GM10847 (cell line): Measurements from ENCODE around the gene STK32C.

Experiments used
- POLR2A ChIP-seq: IDR thresholded peaks from 2 replicates; pipeline ENCODE4 v1.6.1; 2011; ENCODE audit not compliant: insufficient read length; ENCODE audit errors: extremely low read depth

The STK32C gene

DNA sequence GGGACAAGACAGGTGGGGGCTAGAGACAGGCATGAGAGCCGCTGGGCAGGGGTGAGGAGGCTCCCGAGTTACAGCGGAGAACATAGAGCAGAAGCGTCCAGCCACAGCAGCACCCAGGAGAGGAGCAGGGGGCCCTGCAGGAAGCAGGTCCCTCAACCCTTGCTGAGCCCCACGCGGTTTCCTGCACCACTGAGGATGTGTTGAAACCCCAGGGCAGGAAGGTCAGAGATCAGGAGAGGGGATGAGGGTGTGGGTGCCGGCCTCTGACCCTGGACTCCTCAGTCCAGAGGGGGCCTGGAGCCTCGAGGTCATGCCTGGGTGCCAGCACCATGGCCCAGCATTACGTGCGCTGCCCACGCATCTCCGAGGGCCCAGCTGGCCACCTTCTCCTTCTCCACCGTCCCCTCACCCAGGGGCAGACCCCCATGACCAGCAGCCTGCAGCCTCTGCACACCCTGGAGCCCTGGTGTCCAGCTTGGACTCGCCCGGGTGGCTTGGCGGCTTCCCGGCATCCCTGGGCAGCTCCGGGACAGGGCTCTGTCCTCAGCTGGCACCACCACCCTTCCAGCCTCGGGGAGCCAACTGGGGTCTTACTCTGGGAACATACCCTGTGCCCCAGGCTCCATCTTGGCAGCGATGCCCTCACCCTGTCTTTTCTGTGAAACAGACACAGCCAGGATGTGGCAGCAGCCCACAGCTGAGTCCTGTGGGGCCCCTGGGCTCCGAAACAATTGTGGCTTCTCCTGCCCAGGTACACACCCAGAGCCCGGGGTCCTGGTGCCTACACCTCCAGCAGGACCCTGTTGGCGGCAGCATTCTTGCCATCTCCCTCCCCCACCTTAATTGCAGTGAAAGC is 52.0 kb downstream of the STK32C start:
- TF ChIP-seq POLR2A, result no peak

DNA sequence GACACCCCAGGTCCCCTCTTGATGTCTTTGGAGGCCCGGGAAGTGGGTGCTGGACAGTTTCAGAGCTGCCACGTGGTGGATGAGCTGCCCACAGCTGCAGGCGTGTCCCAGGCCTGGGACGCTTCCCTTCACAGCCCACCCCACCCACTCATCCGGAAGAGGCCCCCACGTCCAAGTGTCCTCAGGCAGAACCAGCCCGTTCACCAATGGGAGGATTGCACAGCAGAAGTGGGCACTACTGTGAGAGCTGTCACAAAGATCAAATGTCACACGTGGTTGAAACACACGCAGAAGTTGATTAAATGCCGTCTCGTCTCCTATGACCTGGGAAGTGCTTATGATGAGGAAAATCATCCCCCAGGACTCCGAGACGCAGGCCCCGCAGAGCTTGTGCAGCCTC is 52.9 kb downstream of the STK32C start:
- TF ChIP-seq POLR2A, result no peak

DNA sequence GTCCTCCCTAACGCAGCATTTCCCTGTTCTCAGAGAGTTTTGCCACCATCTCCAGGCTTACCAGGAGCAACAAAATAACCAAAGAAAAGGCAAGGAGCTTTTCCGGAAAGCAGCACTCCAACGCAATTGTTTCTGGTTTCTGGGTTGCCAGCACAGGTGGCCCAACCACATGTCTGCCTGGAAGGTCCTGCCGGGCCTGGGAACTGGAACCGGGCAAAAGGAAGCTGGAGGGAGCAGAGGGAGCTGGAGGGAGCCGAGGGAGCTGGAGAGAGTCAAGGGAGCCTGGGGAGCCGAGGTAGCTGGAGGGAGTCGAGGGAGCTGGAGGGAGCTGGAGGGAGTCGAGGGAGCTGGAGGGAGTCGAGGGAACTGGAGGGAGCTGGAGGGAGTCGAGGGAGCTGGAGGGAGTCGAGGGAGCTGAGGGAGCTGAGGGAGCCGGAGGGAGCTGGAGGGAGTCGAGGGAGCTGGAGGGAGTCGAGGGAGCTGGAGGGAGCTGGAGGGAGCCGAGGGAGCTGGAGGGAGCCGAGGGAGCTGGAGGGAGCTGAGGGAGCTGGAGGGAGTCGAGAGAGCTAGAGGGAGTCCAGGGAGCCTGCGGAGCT is 54.6 kb downstream of the STK32C start:
- TF ChIP-seq POLR2A, result no peak

DNA sequence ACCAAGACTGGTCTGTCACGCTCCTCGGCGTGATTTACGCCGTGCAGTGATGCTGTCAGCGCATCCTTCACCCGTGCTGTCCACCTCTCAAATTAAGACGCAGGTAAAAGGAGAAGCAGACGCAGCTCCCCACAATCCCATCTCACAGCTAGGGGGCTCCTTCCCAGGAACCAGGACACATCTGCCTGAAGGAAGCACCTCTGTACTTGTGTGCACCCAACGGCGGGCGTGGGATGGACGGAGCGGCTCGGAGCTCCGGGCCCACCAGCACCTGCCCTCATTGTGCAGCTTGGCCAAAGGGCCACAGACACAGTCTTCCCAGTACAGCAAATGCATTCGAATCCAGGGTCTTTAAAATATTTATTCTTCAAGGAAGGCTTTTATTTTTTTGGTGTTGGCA is 55.3 kb downstream of the STK32C start:
- TF ChIP-seq POLR2A, result no peak

DNA sequence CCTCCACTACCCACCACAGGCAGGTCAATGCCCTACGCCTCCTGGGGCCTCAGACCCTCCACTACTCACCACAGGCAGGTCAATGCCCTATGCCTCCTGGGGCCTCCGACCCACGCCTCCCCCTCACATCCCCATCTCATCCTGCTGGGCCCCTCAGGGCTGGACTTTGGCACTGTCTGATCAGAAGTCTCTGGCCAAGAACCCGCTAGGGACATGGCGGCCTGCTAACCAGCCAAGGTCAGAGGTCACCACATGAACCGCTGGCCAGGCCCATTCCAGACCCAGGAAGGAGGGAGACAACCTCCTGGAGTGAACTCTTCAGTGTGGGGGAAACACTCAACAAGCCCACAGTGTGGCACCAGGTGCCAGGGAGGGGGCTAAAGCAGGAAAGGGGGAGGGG is 55.8 kb downstream of the STK32C start:
- no peak for TF ChIP-seq POLR2A

DNA sequence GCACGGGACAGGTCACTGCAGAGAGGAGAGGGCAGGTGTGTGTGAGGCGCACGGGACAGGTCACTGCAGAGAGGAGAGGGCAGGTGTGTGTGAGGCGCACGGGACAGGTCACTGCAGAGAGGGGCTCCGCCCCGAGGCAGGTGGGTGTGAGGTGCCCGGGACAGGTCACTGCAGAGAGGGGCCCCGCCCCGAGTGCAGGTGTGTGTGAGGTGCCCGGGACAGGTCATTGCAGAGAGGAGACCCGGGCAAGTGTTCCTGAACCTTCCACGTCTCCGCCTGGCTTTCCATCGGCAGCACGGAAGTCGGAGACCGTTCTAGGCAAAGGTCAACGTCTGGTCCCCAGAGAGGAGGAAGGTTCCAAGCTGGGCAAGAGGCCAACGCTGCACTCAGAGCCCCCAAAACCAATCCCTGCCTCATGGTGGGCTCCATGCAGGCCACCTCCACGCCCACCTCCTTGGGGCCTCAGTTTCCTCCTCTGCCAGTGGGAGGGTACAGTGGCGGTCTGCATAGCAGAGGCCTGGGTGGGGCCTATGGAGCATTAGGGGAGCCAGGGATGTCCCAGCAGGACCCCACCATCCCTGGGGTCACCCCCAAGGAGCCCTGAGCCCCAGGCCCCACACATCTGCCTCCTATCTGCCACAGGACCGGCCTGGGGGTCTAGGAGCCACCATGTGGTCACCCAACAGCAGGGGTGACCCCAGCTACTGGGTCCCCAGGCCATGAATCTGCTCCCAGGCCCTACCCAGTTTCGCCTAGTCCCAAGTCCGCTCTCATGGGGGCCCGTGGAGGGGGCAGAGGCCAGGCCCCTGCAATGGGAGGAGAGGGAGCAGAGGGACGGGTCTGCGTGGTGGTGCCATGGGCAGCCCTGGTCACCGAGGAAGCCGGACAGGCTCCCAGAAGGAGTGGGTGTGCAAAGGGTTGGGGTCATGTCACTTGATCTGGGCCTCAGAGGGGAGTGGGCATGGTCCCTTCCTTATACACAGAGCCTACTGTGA is 57.0 kb downstream of the STK32C start:
- no peak for TF ChIP-seq POLR2A

DNA sequence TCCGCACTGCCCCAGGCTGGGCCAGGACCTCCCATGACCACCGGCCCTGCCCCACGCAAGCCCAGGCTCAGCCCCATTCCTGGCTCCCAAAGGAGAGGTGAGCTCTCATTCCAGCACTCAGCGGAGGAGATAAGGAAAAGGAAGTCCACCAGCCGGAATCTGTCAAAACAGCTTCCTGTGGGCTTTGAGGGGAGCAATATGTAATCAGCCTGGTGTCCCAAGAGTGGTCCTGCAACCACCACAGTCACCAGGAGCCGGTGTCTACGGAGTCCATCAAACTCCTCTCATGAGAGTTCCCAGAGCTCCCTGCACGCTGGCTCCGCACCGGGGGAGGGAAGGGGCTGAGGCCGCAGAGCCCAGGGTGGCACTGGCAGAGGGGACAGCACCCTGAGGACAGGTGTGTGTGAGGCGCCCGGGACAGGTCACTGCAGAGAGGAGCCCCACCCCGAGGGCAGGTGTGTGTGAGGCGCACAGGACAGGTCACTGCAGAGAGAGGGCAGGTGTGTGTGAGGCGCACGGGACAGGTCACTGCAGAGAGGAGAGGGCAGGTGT is 57.9 kb downstream of the STK32C start:
- no peak for TF ChIP-seq POLR2A

DNA sequence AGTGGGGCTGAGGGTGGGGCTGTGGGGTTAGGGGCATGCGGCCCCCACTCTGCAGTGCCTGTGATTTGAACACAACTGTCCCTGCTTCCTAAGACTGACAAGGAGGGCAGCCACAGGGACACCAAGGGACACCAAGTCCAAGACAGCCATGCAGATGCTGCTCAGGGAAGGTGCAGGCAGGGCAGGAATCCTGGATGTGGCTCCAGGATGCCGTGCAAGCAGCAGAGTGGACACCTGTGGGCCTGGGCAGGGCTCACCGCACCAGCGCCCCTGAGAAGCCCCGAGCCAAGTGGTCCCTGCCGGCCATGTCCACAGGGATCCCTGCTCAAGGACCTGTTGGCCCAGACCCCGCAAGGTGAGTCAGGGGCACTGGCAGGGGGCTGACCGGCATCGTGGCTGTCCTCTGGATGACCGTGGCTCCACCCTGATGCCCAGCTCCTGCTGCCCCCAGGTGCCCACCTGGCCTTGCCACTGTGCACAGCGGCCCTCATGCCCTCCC is 58.5 kb downstream of the STK32C start:
- TF ChIP-seq POLR2A, result no peak

DNA sequence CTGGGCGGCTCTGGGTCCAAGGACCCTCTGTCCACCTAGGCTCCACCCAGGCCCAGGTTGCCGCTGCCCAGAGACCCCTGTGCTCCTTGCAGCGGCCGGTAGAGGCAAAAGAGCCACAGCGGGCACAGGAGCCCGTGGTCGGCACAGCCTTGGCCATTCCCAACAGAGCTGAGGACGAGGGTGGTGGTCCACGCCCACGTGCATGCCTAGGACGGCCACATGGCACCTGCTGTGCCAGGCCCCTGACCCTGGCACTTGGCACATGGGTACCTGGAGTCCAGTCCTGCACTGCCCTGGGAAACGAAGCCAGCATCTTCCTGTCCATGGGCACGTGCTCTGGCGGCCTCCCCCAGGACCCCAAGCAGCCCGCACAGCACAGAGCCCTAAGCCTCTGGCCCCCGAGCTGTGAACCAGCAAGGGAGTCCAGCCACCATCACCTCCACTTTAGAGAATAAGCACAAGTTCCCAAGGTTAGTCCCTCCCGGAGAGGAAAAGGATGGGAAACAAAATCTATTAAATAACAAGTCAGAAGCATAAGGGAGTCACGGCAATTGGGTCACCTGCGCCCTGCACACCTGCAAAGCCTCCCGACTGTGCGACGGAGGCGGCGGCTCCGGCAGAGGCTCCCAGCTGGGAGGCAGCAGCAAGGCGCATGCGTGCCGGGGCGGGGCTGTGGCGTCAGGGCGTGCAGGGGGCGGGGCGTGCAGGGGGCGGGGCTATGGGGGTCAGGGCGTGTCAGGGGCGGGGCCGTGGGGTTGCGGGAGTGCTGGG is 59.1 kb downstream of the STK32C start:
- no peak for TF ChIP-seq POLR2A

DNA sequence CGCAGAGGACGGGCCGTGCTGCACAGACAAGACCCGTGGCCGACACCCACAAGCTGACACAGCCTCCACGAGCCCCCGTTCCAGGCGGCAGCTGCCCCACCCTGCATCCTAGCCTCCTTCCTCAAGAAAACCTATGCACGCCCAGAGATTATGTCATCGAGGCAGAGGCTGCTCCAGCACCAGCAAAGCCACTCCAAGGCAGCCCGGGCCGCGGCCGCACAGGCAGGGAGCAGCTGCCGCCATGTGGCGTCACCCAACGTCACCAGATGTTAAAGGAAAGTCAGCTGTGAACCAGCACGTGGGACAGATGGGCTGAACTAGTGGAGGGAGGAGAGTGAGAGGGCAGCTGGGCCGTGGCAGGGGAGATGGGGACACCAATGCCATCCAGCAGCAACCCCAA is 59.8 kb downstream of the STK32C start:
- TF ChIP-seq POLR2A, result no peak

DNA sequence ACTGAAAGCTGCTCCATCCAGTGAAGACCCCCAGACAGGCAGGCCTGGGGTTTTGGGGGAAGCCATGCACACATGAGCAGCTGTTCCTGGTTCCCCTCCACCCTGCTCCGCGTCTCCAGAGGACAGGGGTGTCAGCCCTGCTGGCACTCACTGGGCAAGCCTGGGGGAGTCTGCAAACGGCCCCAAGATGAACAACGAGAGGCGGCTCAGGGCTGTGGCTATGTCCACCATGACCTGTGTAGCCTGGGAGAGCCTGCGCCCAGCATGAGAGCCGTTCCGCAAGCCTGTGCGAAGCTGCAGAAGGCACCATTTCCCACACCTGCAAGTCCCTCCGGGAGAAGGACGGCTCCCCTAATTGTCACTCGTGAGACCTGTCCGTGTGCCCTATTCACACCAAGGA is 61.5 kb downstream of the STK32C start:
- TF ChIP-seq POLR2A, result no peak

DNA sequence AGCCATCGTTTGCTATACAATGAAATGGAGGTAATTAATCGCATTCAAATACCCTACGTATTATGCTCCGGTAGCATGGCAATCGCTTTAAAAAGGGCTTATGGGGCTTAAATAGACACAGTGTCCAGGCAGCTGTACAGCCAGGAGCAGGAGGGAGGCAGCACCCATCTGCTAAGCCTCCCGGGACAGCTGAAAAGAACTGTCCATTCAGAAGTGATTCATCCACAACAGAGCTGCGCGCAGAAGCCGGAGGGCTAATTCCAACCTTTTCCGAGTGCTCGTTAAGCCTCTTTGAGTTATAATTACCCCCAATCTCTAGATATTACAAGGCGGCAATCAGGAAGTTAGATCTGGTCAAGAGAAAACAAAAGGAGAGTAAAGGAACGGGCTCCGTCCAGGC is 62.7 kb downstream of the STK32C start:
- TF ChIP-seq POLR2A, result no peak

DNA sequence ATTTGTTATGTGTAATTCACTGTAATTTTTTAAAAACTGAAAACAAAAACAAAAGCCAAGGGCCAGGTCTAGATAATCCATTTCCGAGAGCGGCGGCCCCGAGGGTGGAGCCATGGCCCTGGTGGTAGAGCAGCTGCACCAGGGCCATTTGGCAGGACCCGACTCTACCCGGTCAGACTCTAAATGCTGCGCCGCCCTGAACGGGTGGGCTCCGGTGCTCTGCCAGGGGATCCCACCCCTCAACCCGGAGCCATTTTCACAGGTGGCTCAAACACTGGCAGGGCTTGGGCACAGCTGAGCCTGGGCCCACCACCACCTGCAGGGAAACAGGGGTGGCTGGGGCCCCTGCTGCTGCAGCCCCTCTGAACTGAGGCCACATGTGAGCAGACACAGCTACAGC is 64.1 kb downstream of the STK32C start:
- TF ChIP-seq POLR2A, result no peak

DNA sequence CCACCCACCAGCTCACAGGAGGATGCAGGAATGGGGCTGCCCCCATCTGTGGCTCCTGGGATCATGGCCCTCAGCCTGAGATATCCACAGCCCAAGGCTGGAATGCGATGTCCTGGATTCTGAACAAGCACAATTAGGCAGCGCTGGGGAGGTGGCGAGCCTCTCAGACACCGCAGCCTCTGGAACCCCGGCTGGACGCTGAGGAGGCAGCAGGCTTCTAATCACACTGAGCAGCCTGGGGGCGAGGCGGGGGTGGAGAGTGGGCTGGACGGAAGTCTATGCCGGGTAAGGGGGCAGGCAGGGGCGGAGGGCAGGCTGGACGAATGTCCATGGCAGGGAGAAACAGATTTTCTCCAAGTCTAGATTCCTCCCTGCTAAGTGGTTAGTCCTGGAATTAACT is 64.6 kb downstream of the STK32C start:
- no peak for TF ChIP-seq POLR2A
